ENCODE measurements around the gene CD2.

DNA sequence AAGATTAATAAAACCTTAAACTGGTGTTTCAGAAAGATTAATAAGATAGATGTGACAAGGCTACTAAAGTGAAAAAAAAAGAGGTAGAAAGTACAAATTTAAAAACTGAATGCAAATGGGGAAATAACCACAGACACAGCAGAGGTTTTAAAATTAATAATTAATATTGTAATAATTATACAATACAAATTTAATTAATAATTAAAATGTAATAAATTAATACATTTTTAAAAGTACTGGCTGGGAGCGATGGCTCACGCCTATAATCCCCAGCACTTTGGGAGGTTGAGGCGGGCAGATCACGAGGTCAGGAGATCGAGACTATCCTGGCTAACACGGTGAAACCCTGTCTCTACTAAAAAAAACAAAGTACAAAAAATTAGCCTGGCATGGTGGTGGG, 26.8 kb downstream of the CD2 start:
- TF ChIP-seq, protein P1, sequence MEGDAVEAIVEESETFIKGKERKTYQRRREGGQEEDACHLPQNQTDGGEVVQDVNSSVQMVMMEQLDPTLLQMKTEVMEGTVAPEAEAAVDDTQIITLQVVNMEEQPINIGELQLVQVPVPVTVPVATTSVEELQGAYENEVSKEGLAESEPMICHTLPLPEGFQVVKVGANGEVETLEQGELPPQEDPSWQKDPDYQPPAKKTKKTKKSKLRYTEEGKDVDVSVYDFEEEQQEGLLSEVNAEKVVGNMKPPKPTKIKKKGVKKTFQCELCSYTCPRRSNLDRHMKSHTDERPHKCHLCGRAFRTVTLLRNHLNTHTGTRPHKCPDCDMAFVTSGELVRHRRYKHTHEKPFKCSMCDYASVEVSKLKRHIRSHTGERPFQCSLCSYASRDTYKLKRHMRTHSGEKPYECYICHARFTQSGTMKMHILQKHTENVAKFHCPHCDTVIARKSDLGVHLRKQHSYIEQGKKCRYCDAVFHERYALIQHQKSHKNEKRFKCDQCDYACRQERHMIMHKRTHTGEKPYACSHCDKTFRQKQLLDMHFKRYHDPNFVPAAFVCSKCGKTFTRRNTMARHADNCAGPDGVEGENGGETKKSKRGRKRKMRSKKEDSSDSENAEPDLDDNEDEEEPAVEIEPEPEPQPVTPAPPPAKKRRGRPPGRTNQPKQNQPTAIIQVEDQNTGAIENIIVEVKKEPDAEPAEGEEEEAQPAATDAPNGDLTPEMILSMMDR (IDR thresholded peaks at IDR 0.05; ENCODE audit: borderline replicate concordance, extremely low read depth, low read length, poor library complexity, severe bottlenecking) = no peak
- TF ChIP-seq EZH2 (IDR thresholded peaks at IDR 0.05; ENCODE audit: borderline replicate concordance, low read depth, low read length, severe bottlenecking) = no peak
